HG03439 (cell line): ENCODE data around the gene ALPK3.
"Not testable (repeated sequence)": the region's sequence is repeated elsewhere in the genome, so short reads cannot be mapped to it uniquely, and the experiment has no call there.

ENCODE experiments used
- ATAC-seq: cut with Tn5 transposase; IDR thresholded peaks from one replicate; pipeline ENCODE4 v1.9.1; 2021; ENCODE audit warnings: mild to moderate bottlenecking, moderate library complexity; ENCODE audit not compliant: unreplicated experiment

The ALPK3 gene

GRCh38 chr15:84868037-84868880 lies 51.1 kb downstream of the ALPK3 start:
- no peak for ATAC-seq

- ATAC-seq, result no peak
These were observed 52.4 kb downstream of the ALPK3 start for GRCh38 chr15:84869510-84869909.

DNA sequence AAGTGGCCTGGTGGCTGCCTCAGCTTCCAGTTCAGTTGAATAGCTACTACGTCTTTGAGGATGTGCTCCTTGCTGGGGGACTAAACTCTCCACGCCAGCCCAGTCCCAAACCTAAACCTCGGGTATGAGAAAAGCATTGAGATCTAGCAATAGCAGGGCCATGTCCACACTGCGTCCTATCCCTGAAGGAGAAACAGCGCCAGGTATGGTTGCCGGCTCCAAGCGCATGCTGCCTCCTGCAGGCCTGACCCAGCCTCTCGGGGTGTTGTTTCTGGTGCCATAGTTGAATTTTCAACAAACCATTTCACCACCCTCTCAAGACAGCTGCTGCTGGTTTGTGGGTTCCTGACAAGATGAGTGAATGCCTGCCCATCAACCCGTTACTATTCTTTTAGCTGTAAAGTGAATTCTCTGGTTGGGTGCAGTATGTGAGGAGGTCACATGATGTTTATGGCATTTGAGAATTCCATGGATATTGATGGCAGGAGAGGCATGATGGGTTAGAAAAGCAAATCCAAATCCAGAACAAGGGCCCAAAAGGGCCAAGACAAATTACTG lies 54.4 kb downstream of the ALPK3 start:
- no peak for ATAC-seq

DNA sequence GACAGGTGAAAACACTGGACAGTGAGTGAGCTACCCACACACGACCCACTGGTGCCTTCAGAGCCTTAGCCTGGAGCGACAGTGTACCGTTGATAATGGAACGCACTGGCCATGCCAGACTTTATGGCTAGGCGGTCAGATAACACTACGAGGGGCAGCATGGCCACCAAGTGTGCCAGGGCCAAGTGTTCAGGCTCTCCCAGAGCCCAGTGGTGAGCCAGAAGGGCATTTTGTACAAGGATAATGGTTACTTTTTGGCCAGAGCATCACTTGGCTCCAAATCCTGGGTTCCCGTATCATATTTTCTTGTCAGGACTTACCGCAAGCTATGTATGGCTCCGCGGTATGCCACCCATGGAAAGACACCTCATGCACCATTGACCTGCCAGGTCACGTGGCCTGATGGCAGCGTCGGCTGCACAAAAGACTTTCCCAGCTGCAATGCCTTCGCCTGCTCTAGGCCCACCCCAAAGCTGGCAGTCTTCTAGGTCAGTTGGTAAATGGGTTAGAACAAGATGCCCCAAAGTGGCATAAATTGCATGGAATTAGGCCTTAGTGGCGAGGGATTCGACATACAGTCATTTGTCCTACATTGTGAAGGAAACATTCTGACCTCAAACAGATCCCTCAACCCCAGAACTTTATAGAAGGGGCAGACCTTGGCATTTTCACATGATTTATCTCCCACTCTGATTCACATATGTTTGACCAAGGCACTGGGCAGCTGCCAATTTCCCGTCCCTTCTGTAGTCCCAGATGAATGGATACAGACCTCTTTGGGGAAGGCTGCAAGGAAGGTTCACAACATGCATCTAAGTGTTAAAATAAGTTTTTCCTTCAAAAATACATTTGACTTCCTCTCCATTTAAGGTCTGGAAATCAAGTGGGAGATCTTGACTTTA lies 55.1 kb downstream of the ALPK3 start:
- no peak for ATAC-seq

DNA sequence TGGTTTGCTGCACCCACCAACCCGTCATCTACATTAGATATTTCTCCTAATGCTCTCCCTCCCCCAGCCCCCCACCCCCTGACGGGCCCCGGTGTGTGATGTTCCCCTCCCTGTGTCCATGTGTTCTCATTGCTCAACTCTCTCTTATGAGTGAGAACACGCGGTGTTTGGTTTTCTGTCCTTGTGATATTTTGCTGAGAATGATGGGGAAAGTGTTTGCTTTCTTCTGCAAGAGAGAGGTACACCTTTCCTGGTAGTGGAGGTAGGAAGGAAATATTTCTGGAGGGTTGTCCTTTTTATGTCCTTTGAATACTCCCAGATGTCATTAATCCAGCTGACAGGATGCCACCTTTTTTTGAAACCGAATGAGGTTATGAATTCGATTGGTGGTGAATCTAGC lies 56.8 kb downstream of the ALPK3 start:
- no peak for ATAC-seq

DNA sequence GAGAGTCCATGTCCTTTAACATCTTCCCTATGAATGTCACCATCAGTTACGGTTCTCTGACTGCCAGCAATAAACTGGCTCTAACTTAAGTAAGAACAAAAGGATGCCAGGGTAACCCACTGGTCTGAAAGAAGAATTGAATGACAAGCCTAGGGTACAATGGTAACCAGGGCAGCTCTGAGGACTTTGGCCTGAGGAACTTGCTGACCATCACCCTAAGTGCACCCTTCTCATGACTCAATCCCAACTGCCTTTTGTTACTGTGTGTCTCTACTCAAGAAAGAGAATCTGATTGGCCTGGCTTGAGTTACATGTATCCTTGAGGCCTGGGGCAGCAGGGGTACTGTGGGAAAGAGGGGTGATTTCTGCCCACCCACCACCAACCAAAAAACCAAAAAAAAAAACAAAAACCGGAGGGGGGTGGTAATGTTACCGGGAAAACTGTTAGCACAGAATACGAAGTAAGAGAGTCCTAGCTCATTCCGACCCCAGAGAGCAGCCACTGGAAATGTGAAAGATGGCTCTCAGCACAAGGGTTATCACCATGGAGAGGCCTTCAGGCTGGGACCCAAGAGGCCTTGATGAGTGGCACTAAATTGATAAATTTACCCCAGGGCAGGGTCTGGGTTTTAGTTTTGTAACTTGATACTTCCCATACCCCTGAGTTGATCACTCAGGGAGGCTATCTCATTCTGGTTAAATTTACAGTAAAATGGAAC lies 58.0 kb downstream of the ALPK3 start:
- no peak for ATAC-seq

- ATAC-seq, result no peak
These were observed 59.1 kb downstream of the ALPK3 start for GRCh38 chr15:84876269-84876668.

- ATAC-seq, result not testable (repeated sequence)
These were observed 60.5 kb downstream of the ALPK3 start for GRCh38 chr15:84877701-84878100.

GRCh38 chr15:84878504-84878903 lies 61.3 kb downstream of the ALPK3 start:
- ATAC-seq, result no peak

DNA sequence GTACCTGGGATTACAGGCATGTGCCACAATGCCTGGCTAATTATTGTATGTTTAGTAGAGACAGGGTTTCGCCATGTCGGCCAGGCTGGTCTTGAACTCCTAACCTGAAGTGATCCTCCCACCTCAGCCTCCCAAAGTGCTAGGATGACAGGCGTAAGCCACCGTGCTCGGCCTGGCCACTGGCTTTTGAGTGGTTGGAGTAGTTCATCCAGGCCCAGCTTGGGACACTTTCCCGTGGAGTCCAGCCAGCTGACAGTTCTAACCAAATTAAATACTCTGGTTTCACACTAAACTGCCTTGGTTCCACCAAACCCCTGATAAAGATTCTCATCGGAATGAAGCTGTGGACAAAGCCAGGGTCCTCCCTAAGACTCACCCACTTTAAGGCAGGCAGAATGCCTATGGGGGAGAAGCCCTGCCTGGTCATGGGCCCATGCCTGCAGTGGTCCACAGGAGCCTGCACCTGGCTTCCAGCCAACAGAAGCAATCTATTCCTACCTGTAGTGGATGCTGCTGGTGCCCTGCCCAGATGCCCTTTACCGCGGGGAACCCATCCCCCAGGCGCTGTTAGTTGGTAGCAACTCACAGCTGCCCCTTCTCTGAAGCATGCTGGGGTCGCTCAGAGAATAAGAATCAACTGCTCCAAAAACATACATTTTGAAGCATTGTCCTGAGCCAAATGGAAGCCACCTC lies 62.1 kb downstream of the ALPK3 start:
- ATAC-seq, result no peak

GRCh38 chr15:84880007-84880406 lies 62.9 kb downstream of the ALPK3 start:
- ATAC-seq, result no peak

DNA sequence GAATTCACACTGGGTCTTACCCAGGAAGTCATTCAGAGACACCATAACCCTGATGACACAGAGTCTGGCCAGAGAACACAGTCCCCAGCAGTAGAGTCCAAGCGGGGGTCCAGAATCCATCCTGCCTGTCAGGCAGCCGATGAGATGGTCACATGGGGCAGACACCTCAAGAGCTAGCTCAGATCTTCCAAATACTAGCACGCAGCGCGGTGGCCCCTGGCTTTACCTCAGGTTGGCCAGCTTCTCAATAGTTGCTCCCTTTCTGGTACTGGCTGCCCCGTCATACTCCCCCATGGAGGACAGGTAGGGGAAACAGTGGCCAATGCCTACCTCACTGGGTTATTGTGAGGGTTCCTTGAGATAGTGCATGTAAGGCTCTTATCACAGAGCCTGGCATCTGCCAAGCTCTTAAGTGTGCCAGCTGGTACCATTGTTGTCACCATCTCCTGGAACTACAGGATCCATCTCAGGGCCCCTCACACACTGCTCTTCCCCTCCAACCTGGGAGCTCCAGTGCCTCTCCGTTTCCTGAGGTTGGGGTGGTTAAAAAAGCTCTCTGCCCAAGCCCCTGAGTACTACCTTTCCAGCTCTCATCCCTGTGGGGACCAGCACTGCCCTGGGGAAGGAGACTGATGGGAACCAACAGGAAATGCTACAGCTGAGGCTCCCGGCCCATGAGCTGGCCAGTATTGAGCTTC lies 63.8 kb downstream of the ALPK3 start:
- ATAC-seq, result no peak

DNA sequence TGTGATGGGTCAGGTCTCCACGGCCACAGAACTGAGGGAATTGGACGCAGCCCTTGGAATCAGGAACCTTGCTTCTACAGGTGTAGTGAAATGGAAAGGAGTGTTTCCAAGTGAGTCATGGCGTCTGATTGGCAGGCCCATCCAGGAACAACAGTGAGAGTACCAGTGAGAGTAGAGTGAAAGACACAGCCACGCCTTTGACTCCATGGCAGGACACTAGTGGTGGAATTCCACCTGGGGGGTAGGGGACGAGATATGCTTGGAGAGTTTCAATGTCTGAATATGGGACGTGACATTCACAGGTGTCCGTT lies 64.3 kb downstream of the ALPK3 start:
- ATAC-seq, result no peak

GRCh38 chr15:84883466-84883865 lies 66.3 kb downstream of the ALPK3 start:
- no peak for ATAC-seq

DNA sequence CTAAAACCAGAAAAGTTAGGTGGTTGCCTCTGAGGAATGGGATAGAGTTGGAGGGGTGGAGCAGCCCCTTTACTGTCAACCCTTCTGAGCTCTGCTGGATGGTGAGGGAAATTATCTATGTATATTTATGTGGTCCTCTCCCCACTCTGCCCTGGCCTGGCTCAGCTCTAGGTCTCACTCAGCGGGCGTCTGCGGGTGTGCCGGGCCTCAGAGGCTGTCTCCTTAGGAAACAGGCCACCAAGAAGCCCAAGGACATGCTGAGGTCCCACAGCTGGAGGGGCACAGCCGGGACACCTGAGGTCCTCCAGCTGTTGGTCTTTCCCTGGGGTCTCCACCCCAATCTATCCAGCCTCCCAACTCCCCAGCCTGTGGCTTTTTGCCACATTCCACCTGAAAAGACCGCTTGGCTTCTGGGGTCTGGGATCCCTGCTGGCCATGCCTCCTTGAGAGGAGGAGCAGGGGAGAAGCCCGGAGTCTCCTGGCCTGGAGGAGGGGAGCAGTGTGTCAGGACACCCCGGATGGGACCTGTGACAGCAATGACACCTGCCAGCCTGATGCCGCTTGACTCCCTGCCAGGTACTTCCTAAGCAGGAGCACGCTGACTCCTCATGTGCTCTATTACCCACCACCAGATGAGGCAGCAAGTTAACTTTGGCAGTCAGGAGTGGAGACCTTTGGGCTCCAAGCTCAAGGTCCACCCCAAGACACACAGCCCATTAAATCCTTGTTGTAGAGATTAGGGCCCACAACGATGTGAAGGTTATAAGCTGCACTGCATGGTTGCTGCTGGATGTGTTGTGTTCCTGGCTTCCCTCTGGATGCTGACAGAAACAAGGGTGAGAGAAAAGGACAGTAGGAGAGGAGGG lies 67.0 kb downstream of the ALPK3 start, which contains the start of gene SLC28A1:
Gene SLC28A1, plus strand, starts transcription at position 747 of the 866 bp plus-strand sequence. CDS start 3,099 bp downstream, outside the sequence.
- no peak for ATAC-seq

- ATAC-seq, result no peak
These were observed 68.6 kb downstream of the ALPK3 start for GRCh38 chr15:84885801-84886200.

DNA sequence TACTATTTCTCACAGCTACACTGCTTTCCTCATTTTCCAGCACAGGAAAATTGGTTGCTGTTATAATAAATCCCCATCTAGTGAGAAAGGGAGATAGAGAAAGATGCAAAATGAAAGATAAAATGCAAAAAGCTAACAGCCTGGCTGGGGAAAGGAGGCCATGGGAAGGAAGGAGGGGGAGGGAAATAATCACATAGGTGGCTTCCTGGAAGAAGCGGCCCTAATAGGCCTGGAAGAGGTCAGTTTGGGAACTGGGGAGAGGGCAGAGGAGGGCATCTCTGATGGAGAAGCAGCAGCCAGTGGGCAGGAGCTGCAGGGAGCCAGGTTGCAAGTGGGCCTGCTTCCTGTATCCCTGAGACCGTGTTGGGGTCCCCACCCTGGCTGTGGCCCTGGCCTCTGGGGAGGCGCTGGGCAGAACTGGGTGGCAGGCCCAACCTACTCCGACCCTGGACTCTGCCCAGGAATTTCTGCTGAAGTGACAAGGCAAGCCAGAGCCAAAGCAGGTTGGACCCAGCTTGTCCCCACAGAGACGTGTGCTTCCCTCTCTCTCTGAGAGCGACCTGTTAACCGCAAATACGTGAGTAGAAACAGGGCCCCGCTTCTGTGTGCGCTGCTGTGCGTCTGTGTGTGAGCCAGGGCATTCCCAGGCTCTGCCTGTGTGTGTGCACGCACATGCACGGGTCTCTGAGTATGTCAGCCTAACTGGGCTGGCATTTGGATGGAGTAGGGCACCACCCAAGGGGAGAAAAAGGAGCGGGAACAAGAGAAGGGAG lies 69.2 kb downstream of the ALPK3 start:
- no peak for ATAC-seq

GRCh38 chr15:84886984-84887299 lies 69.8 kb downstream of the ALPK3 start:
- ATAC-seq, result no peak
